Neural cell (in vitro differentiated cells): ENCODE data around the gene NGFR. TPM values are rescaled to one million over a fixed set of nuclear protein-coding genes. Genes with fewer than 3 reads are reported as not detected.

Experiments used
- H2AFZ ChIP-seq: fragments of 200-600, 300-800 bp; sonication (generic), shearing (Covaris generic); 2 replicates; pipeline ENCODE4 v1.6.0; 2014; ENCODE audit warnings: low read depth, mild to moderate bottlenecking, antibody characterized with exemption, low read length, moderate library complexity
- H3F3A ChIP-seq: fragments of 200-600 bp; shearing (Covaris generic); 2 replicates; pipeline ENCODE4 v1.6.1; 2016; ENCODE audit warnings: mild to moderate bottlenecking, moderate library complexity, mixed read lengths, antibody characterized with exemption, low read length; ENCODE audit not compliant: insufficient read depth, poor library complexity, severe bottlenecking
- H3K27ac ChIP-seq: fragments of 200-600, 300-800 bp; sonication (generic), shearing (Covaris generic); 2 replicates; pipeline ENCODE4 v1.5.1; 2014; ENCODE audit warnings: mild to moderate bottlenecking, low read length, moderate library complexity
- H3K27me3 ChIP-seq: fragments of 300-800, 200-600 bp; sonication (generic), shearing (Covaris generic); 2 replicates; pipeline ENCODE4 v1.6.0; 2014; ENCODE audit warnings: mild to moderate bottlenecking, low read depth, low read length, moderate library complexity; ENCODE audit not compliant: insufficient read depth
- H3K36me3 ChIP-seq: fragments of 300-800, 200-600 bp; sonication (generic), shearing (Covaris generic); 2 replicates; pipeline ENCODE4 v1.5.1; 2014; ENCODE audit warnings: mild to moderate bottlenecking, antibody characterized with exemption, low read length, moderate library complexity; ENCODE audit not compliant: insufficient read depth
- H3K4me2 ChIP-seq: fragments of 300-800, 200-600 bp; sonication (generic), shearing (Covaris generic); 2 replicates; pipeline ENCODE4 v1.6.0; 2014; ENCODE audit warnings: mild to moderate bottlenecking, low read length
- H3K4me3 ChIP-seq: fragments of 300-800, 200-600 bp; sonication (generic), shearing (Covaris generic); 2 replicates; pipeline ENCODE4 v1.5.1; 2014; ENCODE audit warnings: mild to moderate bottlenecking, low read length, moderate library complexity
- H3K79me2 ChIP-seq: fragments of 200-600 bp; shearing (Covaris generic); replicated peaks from 2 replicates; pipeline ENCODE4 v1.6.0; 2014; ENCODE audit warnings: mild to moderate bottlenecking, low read length, moderate library complexity; ENCODE audit not compliant: insufficient read depth
- H3K9ac ChIP-seq: fragments of 300-800, 200-600 bp; sonication (generic), shearing (Covaris generic); 2 replicates; pipeline ENCODE4 v1.6.1; 2016; ENCODE audit warnings: mild to moderate bottlenecking, low read length, mixed read lengths
- H3K9me2 ChIP-seq: fragments of 200-600 bp; shearing (Covaris generic); 2 replicates; pipeline ENCODE4 v1.6.1; 2016; ENCODE audit warnings: mild to moderate bottlenecking, low read length, mixed read lengths; ENCODE audit not compliant: insufficient read depth
- H3K9me3 ChIP-seq: fragments of 200-600, 300-800 bp; sonication (generic), shearing (Covaris generic); 2 replicates; pipeline ENCODE4 v1.6.1; 2016; ENCODE audit warnings: mild to moderate bottlenecking, mixed run types, low read length, moderate library complexity, mixed read lengths
- H4K20me1 ChIP-seq: fragments of 200-600 bp; shearing (Covaris generic); 2 replicates; pipeline ENCODE4 v1.6.1; 2016; ENCODE audit warnings: mild to moderate bottlenecking, mixed run types; ENCODE audit not compliant: insufficient read depth
- EP300 ChIP-seq: fragments of 450-650 bp; conservative IDR thresholded peaks from 2 replicates; pipeline ENCODE4 v1.6.1; 2014; ENCODE audit warnings: antibody characterized with exemption, mild to moderate bottlenecking, moderate library complexity; ENCODE audit not compliant: poor library complexity, severe bottlenecking
- EZH2 ChIP-seq: fragments of 200-600, 300-800 bp; shearing (Covaris generic), sonication (generic); IDR thresholded peaks from 2 replicates; pipeline ENCODE4 v1.6.1; 2014; ENCODE audit warnings: antibody characterized with exemption, low read length, borderline replicate concordance, mild to moderate bottlenecking; ENCODE audit not compliant: insufficient read depth, poor library complexity, severe bottlenecking
- MXI1 ChIP-seq: fragments of 450-650 bp; conservative IDR thresholded peaks from 2 replicates; pipeline ENCODE4 v1.6.1; 2014; ENCODE audit warnings: antibody characterized with exemption, mild to moderate bottlenecking; ENCODE audit not compliant: poor library complexity, severe bottlenecking
- POLR2AphosphoS5 ChIP-seq: IDR thresholded peaks from 2 replicates; pipeline ENCODE4 v1.6.1; 2012
- RAD21 ChIP-seq: fragments of 450-650 bp; conservative IDR thresholded peaks from 2 replicates; pipeline ENCODE4 v1.6.1; 2014; ENCODE audit warnings: antibody characterized with exemption, mild to moderate bottlenecking, moderate library complexity
- SMC3 ChIP-seq: fragments of 450-650 bp; conservative IDR thresholded peaks from 2 replicates; pipeline ENCODE4 v1.6.1; 2014; ENCODE audit warnings: antibody characterized with exemption, mild to moderate bottlenecking, moderate library complexity; ENCODE audit not compliant: poor library complexity
- TAF1 ChIP-seq: IDR thresholded peaks from 2 replicates; pipeline ENCODE4 v1.6.1; 2012; ENCODE audit warnings: low read depth
- polyA plus RNA-seq: library from polyadenylated mRNA; depleted of rRNA; stranded (reverse); fragments of >200 nt; gene quantifications from 2 replicates; pipeline ENCODE4 v1.2.3, GENCODE V29; 2014
- TF ChIP-seq, protein P1 (sequence below): IDR thresholded peaks from 2 replicates; pipeline ENCODE4 v1.6.1; 2012; ENCODE audit warnings: borderline replicate concordance
- TF ChIP-seq, protein P2 (sequence below): fragments of 450-650 bp; IDR thresholded peaks from 2 replicates; pipeline ENCODE4 v1.5.1; 2014; ENCODE audit warnings: antibody characterized with exemption, mild to moderate bottlenecking, moderate library complexity; ENCODE audit not compliant: poor library complexity, severe bottlenecking

NGFR gene
- polyA plus RNA-seq, 1 donor from 2014 or later, result 3.6 TPM

DNA sequence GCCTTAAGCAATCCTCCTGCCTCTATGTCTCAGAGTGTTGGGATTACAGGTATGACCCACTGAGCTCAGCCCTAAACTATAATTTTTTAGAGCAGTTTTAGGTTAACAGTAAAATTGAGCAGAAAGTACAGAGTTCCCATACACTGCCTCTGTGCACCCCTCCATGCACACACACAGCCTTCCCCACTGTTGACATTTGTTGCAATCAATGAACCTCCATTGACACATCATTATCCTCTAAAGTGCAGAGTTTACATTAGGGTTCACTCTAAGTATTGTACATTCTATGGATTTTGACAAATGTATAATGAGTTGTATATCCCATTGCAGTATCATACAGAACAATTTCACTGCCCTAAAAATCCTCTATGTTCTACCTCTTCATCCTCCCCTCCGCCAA is 35.0 kb downstream of the NGFR start:
- H3K36me3 ChIP-seq, result no peaks in the 10 kb centered on the region
- no peaks in the 10 kb centered on the region for H4K20me1 ChIP-seq
- TF ChIP-seq EP300, result no peak
- TF ChIP-seq TAF1, result no peak
- no peak for TF ChIP-seq EZH2
- TF ChIP-seq RAD21, result no peak
- no peak for TF ChIP-seq POLR2AphosphoS5
- TF ChIP-seq SMC3, result no peak
- TF ChIP-seq, protein P1, sequence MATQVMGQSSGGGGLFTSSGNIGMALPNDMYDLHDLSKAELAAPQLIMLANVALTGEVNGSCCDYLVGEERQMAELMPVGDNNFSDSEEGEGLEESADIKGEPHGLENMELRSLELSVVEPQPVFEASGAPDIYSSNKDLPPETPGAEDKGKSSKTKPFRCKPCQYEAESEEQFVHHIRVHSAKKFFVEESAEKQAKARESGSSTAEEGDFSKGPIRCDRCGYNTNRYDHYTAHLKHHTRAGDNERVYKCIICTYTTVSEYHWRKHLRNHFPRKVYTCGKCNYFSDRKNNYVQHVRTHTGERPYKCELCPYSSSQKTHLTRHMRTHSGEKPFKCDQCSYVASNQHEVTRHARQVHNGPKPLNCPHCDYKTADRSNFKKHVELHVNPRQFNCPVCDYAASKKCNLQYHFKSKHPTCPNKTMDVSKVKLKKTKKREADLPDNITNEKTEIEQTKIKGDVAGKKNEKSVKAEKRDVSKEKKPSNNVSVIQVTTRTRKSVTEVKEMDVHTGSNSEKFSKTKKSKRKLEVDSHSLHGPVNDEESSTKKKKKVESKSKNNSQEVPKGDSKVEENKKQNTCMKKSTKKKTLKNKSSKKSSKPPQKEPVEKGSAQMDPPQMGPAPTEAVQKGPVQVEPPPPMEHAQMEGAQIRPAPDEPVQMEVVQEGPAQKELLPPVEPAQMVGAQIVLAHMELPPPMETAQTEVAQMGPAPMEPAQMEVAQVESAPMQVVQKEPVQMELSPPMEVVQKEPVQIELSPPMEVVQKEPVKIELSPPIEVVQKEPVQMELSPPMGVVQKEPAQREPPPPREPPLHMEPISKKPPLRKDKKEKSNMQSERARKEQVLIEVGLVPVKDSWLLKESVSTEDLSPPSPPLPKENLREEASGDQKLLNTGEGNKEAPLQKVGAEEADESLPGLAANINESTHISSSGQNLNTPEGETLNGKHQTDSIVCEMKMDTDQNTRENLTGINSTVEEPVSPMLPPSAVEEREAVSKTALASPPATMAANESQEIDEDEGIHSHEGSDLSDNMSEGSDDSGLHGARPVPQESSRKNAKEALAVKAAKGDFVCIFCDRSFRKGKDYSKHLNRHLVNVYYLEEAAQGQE, result no peak
- no peak for TF ChIP-seq MXI1
- TF ChIP-seq, protein P2, sequence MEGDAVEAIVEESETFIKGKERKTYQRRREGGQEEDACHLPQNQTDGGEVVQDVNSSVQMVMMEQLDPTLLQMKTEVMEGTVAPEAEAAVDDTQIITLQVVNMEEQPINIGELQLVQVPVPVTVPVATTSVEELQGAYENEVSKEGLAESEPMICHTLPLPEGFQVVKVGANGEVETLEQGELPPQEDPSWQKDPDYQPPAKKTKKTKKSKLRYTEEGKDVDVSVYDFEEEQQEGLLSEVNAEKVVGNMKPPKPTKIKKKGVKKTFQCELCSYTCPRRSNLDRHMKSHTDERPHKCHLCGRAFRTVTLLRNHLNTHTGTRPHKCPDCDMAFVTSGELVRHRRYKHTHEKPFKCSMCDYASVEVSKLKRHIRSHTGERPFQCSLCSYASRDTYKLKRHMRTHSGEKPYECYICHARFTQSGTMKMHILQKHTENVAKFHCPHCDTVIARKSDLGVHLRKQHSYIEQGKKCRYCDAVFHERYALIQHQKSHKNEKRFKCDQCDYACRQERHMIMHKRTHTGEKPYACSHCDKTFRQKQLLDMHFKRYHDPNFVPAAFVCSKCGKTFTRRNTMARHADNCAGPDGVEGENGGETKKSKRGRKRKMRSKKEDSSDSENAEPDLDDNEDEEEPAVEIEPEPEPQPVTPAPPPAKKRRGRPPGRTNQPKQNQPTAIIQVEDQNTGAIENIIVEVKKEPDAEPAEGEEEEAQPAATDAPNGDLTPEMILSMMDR, result no peak
- no peak overlapping the region for H3K4me2 ChIP-seq
- H3K4me3 ChIP-seq, result no peak overlapping the region
- H2AFZ ChIP-seq, result no peak overlapping the region
- H3K9ac ChIP-seq, result no peak overlapping the region
- H3K9me2 ChIP-seq, result no peaks in the 10 kb centered on the region
- no peaks in the 10 kb centered on the region for H3K79me2 ChIP-seq
- H3K27me3 ChIP-seq, result no peaks in the 10 kb centered on the region
- no peaks in the 10 kb centered on the region for H3K9me3 ChIP-seq
- no peak overlapping the region for H3K27ac ChIP-seq
- H3F3A ChIP-seq, result no peaks in the 10 kb centered on the region

DNA sequence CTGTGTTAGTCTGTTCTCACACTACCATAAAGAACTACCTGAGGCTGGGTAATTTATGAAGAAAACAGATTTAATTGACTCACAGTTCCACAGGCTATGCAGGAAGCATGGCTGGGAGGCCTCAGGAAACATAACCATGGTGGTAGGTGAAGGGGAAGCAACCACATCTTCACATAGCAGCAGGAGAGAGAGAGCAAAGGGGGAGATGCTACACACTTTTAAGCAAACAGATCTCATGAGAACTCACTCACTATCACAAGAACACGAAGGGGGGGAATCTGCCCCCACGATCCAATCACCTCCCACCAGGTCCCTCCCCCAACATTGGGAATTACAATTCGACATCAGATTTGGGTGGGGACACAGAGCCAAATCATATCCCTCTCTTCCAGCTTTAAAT is 48.8 kb downstream of the NGFR start:
- Histone ChIP-seq H3K36me3 (no peaks in the 10 kb centered on the region), H3K9me2 (no peaks in the 10 kb centered on the region), H3K27ac (no peak overlapping the region), H3K27me3 (no peaks in the 10 kb centered on the region), H3K4me3 (no peak overlapping the region), H4K20me1 (no peaks in the 10 kb centered on the region), H2AFZ (no peak overlapping the region), H3K9ac (no peak overlapping the region), H3K9me3 (no peaks in the 10 kb centered on the region), H3K4me2 (no peak overlapping the region), H3F3A (no peaks in the 10 kb centered on the region), H3K79me2 (no peaks in the 10 kb centered on the region)
- no peak for TF ChIP-seq MXI1
- TF ChIP-seq EZH2, result no peak
- TF ChIP-seq TAF1, result no peak
- TF ChIP-seq POLR2AphosphoS5, result no peak
- no peak for TF ChIP-seq SMC3
- TF ChIP-seq, protein P1, result no peak
- no peak for TF ChIP-seq RAD21
- TF ChIP-seq, protein P2, result no peak
- TF ChIP-seq EP300, result no peak
